OCI-LY7 (cell line): ENCODE measurements around the gene NEAT1. TPM values are rescaled to one million over a fixed set of nuclear protein-coding genes. Genes with fewer than 3 reads are reported as not detected.

Experiments used
- BruUV-seq: library from RNA; stranded (reverse); fragments of 400-500 nt; replicated peaks from 2 replicates; lab custom pipeline; 2021; lab: Mats Ljungman, UMichigan
- CTCF ChIA-PET: fragments of 300-600 bp; sonication (Branson Sonifier 250); formaldehyde crosslinking; loops from one replicate; lab custom pipeline; 2022; ENCODE audit warnings: antibody characterized with exemption; ENCODE audit not compliant: unreplicated experiment; lab: Charles Lee
- POLR2A ChIA-PET: fragments of 300-600 bp; sonication (Branson Sonifier 250); formaldehyde crosslinking; loops from one replicate; lab custom pipeline; 2022; ENCODE audit warnings: antibody characterized with exemption; lab: Charles Lee
- DNase-seq: peaks from one replicate; pipeline ENCODE4 v3.0.0-alpha.2; 2015; ENCODE audit warnings: low spot score
- H2AFZ ChIP-seq: fragments of 200-600 bp; sonication (generic), shearing (Covaris generic); 2 replicates; pipeline ENCODE4 v1.6.1; 2014; ENCODE audit warnings: mild to moderate bottlenecking, antibody characterized with exemption, low read length, moderate library complexity
- H3K27ac ChIP-seq: fragments of 200-600 bp; sonication (generic); 2 replicates; pipeline ENCODE4 v1.5.1; 2014; ENCODE audit warnings: mixed run types, low read depth, mild to moderate bottlenecking, moderate library complexity, low read length, inconsistent platforms; ENCODE audit not compliant: poor library complexity, severe bottlenecking
- H3K36me3 ChIP-seq: fragments of 200-600 bp; sonication (generic); 2 replicates; pipeline ENCODE4 v1.6.1; 2014; ENCODE audit warnings: mild to moderate bottlenecking, antibody characterized with exemption, low read length, moderate library complexity, mixed read lengths; ENCODE audit not compliant: insufficient read depth
- H3K4me1 ChIP-seq: fragments of 200-600 bp; sonication (generic); 2 replicates; pipeline ENCODE4 v1.5.1; 2014; ENCODE audit warnings: mild to moderate bottlenecking, low read length; ENCODE audit not compliant: insufficient read depth, poor library complexity, severe bottlenecking
- H3K4me2 ChIP-seq: fragments of 200-600 bp; sonication (generic); 2 replicates; pipeline ENCODE4 v1.6.1; 2014; ENCODE audit warnings: mild to moderate bottlenecking, low read length
- H3K4me3 ChIP-seq: fragments of 200-600 bp; sonication (generic); 2 replicates; pipeline ENCODE4 v1.5.1; 2014; ENCODE audit warnings: mild to moderate bottlenecking, low read depth, low read length; ENCODE audit not compliant: poor library complexity, severe bottlenecking
- H3K79me2 ChIP-seq: fragments of 200-600 bp; sonication (generic); 2 replicates; pipeline ENCODE4 v1.6.1; 2016; ENCODE audit warnings: low read depth, mild to moderate bottlenecking, low read length, moderate library complexity, mixed read lengths; ENCODE audit not compliant: insufficient read depth
- H3K9me2 ChIP-seq: fragments of 200-600 bp; sonication (generic); 2 replicates; pipeline ENCODE4 v1.6.1; 2016; ENCODE audit warnings: mild to moderate bottlenecking, low read length, mixed read lengths; ENCODE audit not compliant: insufficient read depth
- H3K9me3 ChIP-seq: fragments of 200-600 bp; sonication (generic); 2 replicates; pipeline ENCODE4 v1.6.1; 2014; ENCODE audit warnings: mild to moderate bottlenecking, mixed run types, low read length, mixed read lengths
- H4K20me1 ChIP-seq: fragments of 200-600 bp; sonication (generic); 2 replicates; pipeline ENCODE4 v1.6.1; 2014; ENCODE audit warnings: mild to moderate bottlenecking, antibody characterized with exemption, low read length, moderate library complexity, mixed read lengths; ENCODE audit not compliant: insufficient read depth
- CTCF ChIP-seq: fragments of 200-600 bp; sonication (generic); conservative IDR thresholded peaks from 2 replicates; pipeline ENCODE4 v1.5.1; 2014; ENCODE audit warnings: mild to moderate bottlenecking, antibody characterized with exemption, low read length, moderate library complexity, mixed read lengths
- EZH2phosphoT487 ChIP-seq: fragments of 200-600 bp; sonication (generic); IDR thresholded peaks from 2 replicates; pipeline ENCODE4 v1.6.1; 2018; ENCODE audit warnings: low read depth, borderline replicate concordance, mild to moderate bottlenecking, mixed run types, antibody characterized with exemption, low read length, moderate library complexity, mixed read lengths
- intact Hi-C: fragments of 100-400 bp; cut with micrococcal nuclease; formaldehyde crosslinking; loops from one replicate; pipeline ENCODE4 v1.10.0; 2022; ENCODE audit not compliant: unreplicated experiment
- total RNA-seq, 2 experiments: library from RNA; depleted of rRNA in 1 of 2; stranded (reverse); fragments of >200 nt in 1 of 2; shearing (Covaris generic) in 1 of 2; gene quantifications; 2 replicates each; pipeline ENCODE4 v1.2.3, GENCODE V29; 2014 to 2022

NEAT1 gene
- total RNA-seq, 2 experiments from 2014 or later, result 30.1 to 440 TPM

DNA sequence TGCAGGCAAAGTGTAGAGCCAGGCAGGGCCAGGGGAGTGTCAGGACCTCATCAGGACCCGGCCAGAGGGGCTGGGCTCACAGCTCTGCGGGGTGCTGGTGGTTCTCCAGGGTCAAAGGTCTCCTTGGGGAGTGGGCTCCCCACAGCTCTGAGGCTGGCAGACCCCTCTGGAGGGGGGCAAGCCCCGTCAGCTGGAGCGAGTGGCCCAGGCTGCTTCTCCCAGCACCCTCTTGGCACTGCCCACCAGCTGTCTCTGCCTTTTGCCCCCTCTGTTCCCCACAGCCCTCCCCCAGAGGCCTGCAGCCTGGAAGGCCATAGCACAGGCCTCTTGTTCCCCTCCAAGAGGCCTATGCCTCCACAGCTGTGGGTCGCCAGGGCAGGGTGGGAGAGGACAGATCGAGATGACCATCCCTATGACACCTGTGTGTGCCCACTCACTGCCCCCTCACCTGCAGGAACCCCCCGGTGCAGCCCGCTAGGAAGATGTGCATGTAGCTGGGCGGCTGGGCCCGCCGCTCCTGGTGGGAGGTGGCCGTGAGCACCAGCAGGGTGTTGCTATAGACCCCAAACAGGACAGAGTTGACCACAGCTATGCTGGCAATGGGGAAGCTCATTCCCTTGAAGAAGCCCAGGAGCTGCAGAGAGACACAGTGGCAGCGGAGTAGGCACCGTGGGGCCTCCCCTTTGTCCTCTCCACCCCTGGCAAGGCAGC lies 43.5 kb upstream of the NEAT1 start:
- no peak overlapping the region for H3K4me3 ChIP-seq
- no peak for DNase-seq
- no peaks in the 10 kb centered on the region for H3K9me3 ChIP-seq
- H3K36me3 ChIP-seq, result no peaks in the 10 kb centered on the region
- TF ChIP-seq EZH2phosphoT487 (no peak), CTCF (no peak)
- H3K4me1 ChIP-seq, result peaks cover 36% of the 10 kb centered on the region
- no peaks in the 10 kb centered on the region for H3K79me2 ChIP-seq
- ChIA-PET POLR2A (interaction anchor here (1.1 kb wide), 1 partner anchor 127 kb away, joined by 3 read pairs; no protein-coding TSS in a partner anchor), CTCF (interaction anchor here (0.5 to 1.0 kb wide), 2 partner anchors 38 to 108 kb away, joined by 3 read pairs; no protein-coding TSS in a partner anchor)
- no TSS peak for BruUV-seq
- intact Hi-C loops, result loop anchor here (1.0 kb wide), 1 partner anchor 13 kb away; no protein-coding TSS in a partner anchor
- H3K27ac ChIP-seq, result no peak overlapping the region
- H2AFZ ChIP-seq, result no peak overlapping the region
- H3K9me2 ChIP-seq, result no peaks in the 10 kb centered on the region
- H4K20me1 ChIP-seq, result no peaks in the 10 kb centered on the region
- no peak overlapping the region for H3K4me2 ChIP-seq

- H3K27ac ChIP-seq, result no peak overlapping the region
- H3K79me2 ChIP-seq, result no peaks in the 10 kb centered on the region
- H2AFZ ChIP-seq, result no peak overlapping the region
- POLR2A ChIA-PET, result interaction anchor here (0.6 kb wide), 1 partner anchor 10 kb away, joined by 5 read pairs; no protein-coding TSS in a partner anchor
- CTCF ChIA-PET, result interaction anchor here (0.5 kb wide), 1 partner anchor 107 kb away, joined by 3 read pairs; no protein-coding TSS in a partner anchor
- H3K4me1 ChIP-seq, result peaks cover 42% of the 10 kb centered on the region
- no peaks in the 10 kb centered on the region for H4K20me1 ChIP-seq
- H3K36me3 ChIP-seq, result no peaks in the 10 kb centered on the region
- no peaks in the 10 kb centered on the region for H3K9me3 ChIP-seq
- H3K4me2 ChIP-seq, result no peak overlapping the region
- intact Hi-C loops, result no loop called here
- BruUV-seq, result no TSS peak
- no peak overlapping the region for H3K4me3 ChIP-seq
- no peak for DNase-seq
- TF ChIP-seq EZH2phosphoT487, result no peak
- TF ChIP-seq CTCF, result no peak
- no peaks in the 10 kb centered on the region for H3K9me2 ChIP-seq
Measured at GRCh38 chr11:65379698-65380459, 42.7 kb upstream of the NEAT1 start.
